Lower leg skin (tissue), 3 donors: Measurements from ENCODE around the gene PRR33.

Experiments used
- CTCF ChIP-seq, 3 donors: fragments of 450-650 bp; IDR thresholded peaks; one replicate each; pipeline ENCODE4 v1.5.1; 2016; ENCODE audit warnings: antibody characterized with exemption in 3 of 3, mild to moderate bottlenecking in 3 of 3, moderate library complexity in 2 of 3
- POLR2A ChIP-seq, 2 donors: fragments of 450-650 bp; IDR thresholded peaks; one replicate each; pipeline ENCODE4 v1.6.1; 2016 to 2017; ENCODE audit warnings: antibody characterized with exemption in 2 of 2, mild to moderate bottlenecking in 1 of 2, moderate library complexity in 1 of 2

DNA sequence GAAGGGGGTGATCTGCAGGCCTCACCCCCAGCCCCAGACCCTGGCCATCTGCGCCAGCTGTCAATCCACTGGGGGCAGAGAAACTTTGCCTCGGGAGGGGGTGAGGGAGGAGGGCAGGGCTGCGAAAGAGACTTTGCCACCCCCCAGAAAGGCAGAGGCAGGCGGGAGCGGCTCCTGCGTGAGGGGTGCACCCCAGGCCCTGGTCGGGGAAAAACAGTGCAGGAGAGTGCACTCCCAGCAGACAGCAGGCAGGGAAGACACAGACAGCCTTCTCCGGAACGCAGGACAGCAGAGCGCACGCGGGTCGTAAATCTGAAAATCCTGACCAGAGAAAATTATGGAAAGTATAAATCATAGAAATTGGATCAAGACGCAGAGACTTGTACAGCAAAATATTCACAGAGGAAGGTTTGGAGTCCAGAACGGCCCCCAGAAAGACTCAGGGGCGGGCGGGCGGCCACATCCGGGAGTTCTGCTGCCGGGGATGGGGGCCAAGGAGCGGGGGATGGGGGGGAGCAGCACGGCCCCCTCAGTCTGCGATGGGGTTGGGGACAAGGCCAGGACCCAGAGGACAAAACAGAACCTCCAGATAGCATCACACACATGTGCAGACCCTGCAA lies 47.4 kb upstream of the PRR33 start:
- no peak for TF ChIP-seq CTCF (IDR thresholded peaks at IDR 0.05)
- no peak for TF ChIP-seq POLR2A (IDR thresholded peaks at IDR 0.05)
